ENCODE results near the gene BDKRB2. TPM values are rescaled to one million over a fixed set of nuclear protein-coding genes. Genes with fewer than 3 reads are reported as not detected.

BDKRB2 gene
- total RNA-seq, 1 experiment from 2014 or later, result 0.28 TPM

DNA sequence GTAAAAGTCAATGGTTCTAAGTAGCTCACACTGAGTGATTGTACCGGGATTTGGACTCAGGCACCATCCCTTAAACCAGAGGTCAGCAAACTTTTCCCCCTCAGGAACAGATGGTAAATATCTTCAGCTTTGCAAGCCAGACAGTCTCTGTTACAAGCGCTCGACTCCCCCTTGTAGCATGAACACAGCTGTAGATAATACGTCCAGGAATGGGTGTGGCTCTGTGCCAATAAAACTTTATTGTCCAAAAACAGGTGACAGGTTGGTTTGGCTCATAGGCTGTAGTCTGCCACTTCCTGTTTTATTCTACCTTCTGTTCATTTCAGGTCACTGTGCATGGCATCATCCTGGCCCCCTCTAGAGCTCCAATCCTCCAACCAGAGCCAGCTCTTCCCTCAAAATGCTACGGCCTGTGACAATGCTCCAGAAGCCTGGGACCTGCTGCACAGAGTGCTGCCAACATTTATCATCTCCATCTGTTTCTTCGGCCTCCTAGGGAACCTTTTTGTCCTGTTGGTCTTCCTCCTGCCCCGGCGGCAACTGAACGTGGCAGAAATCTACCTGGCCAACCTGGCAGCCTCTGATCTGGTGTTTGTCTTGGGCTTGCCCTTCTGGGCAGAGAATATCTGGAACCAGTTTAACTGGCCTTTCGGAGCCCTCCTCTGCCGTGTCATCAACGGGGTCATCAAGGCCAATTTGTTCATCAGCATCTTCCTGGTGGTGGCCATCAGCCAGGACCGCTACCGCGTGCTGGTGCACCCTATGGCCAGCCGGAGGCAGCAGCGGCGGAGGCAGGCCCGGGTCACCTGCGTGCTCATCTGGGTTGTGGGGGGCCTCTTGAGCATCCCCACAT, 58.9 kb downstream of the BDKRB2 start:
- Histone ChIP-seq H3K79me2 (ENCODE audit: low read depth) (no peaks in the 10 kb centered on the region), H3K4me2 (peak overlapping the region; percentile 45), H3F3A (ENCODE audit: insufficient read depth, low read depth) (peaks cover 22% of the 10 kb centered on the region; the same call in 1 of the 2 replicates), H3K4me1 (replicated peaks; ENCODE audit: insufficient read depth) (peaks cover 46% of the 10 kb centered on the region), H3K27ac (peak overlapping the region; percentile 70), H4K20me1 (ENCODE audit: insufficient read depth) (no peaks in the 10 kb centered on the region), H2AFZ (no peak overlapping the region), H3K36me3 (ENCODE audit: low read depth) (no peaks in the 10 kb centered on the region), H3K9me3 (ENCODE audit: insufficient read depth, low read depth) (no peaks in the 10 kb centered on the region), H3K9me2 (ENCODE audit: insufficient read depth) (no peaks in the 10 kb centered on the region), H3K27me3 (ENCODE audit: insufficient read depth, low read depth) (no peaks in the 10 kb centered on the region), H3K4me3 (no peak overlapping the region)
- intact Hi-C loops (cut with micrococcal nuclease; ENCODE audit: unreplicated experiment), result no loop called here
- DNase-seq, result peak in 1 of 2 experiments; percentile 88
- no peak for TF ChIP-seq EZH2 (IDR thresholded peaks at IDR 0.05; ENCODE audit: low read depth)
- no peak for TF ChIP-seq CTCF (conservative IDR thresholded peaks at IDR 0.05)
- CTCF ChIA-PET, result no interaction called here
- BruUV-seq (replicated peaks), result no TSS peak
- POLR2A ChIA-PET (ENCODE audit: unreplicated experiment), result no interaction called here

- CTCF ChIA-PET, result no interaction called here
Observed at GRCh38 chr14:96264200-96264553, 59.5 kb downstream of the BDKRB2 start.

DNA sequence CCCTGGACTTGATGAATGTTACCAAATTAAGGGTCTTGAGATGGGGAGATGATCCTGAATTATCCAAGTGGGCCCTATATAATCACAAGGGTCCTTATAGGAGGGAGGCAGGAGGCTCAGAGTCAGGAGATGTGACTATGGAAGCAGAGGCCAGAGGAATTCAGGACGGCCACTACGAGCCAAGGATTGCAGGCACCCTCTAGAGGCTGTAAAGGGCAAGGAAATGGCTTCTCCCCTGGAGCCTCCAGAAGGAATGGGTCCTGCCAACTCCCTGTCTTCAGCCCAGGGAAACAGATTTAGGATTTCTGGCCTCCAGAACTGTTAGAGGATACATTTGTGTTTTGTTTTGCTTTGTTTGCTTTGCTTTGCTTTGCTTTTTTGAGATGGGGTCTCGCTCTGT, 60.2 kb downstream of the BDKRB2 start:
- H2AFZ ChIP-seq, result no peak overlapping the region
- intact Hi-C loops (cut with micrococcal nuclease; ENCODE audit: unreplicated experiment), result loop anchor here (5.0 kb wide), 1 partner anchor 63 kb away; the partner anchor contains the start of gene BDKRB2
- H3K36me3 ChIP-seq (ENCODE audit: low read depth), result no peaks in the 10 kb centered on the region
- no peaks in the 10 kb centered on the region for H4K20me1 ChIP-seq (ENCODE audit: insufficient read depth)
- no peak overlapping the region for H3K4me2 ChIP-seq
- H3K4me3 ChIP-seq, result no peak overlapping the region
- BruUV-seq (replicated peaks), result no TSS peak
- H3K9me2 ChIP-seq (ENCODE audit: insufficient read depth), result no peaks in the 10 kb centered on the region
- peaks cover 31% of the 10 kb centered on the region; the same call in 1 of the 2 replicates for H3F3A ChIP-seq (ENCODE audit: insufficient read depth, low read depth)
- TF ChIP-seq CTCF (conservative IDR thresholded peaks at IDR 0.05) (peak; percentile 36; the same call in 1 of the 2 replicates), EZH2 (IDR thresholded peaks at IDR 0.05; ENCODE audit: low read depth) (no peak)
- DNase-seq, result no peak
- H3K27me3 ChIP-seq (ENCODE audit: insufficient read depth, low read depth), result no peaks in the 10 kb centered on the region
- CTCF ChIA-PET, result no interaction called here
- H3K4me1 ChIP-seq (replicated peaks; ENCODE audit: insufficient read depth), result peaks cover 57% of the 10 kb centered on the region
- H3K79me2 ChIP-seq (ENCODE audit: low read depth), result no peaks in the 10 kb centered on the region
- H3K27ac ChIP-seq, result no peak overlapping the region
- POLR2A ChIA-PET (ENCODE audit: unreplicated experiment), result interaction anchor here (0.6 kb wide), 1 partner anchor 130 kb away, joined by 3 read pairs; no protein-coding TSS in a partner anchor
- H3K9me3 ChIP-seq (ENCODE audit: insufficient read depth, low read depth), result no peaks in the 10 kb centered on the region

More at GRCh38 chr14:96264200-96264553, 59.5 kb downstream of the BDKRB2 start:
- Histone ChIP-seq H3K9me2 (ENCODE audit: insufficient read depth) (no peaks in the 10 kb centered on the region), H2AFZ (no peak overlapping the region), H3K4me2 (no peak overlapping the region), H3K9me3 (ENCODE audit: insufficient read depth, low read depth) (no peaks in the 10 kb centered on the region), H3K36me3 (ENCODE audit: low read depth) (no peaks in the 10 kb centered on the region), H3K79me2 (ENCODE audit: low read depth) (no peaks in the 10 kb centered on the region), H4K20me1 (ENCODE audit: insufficient read depth) (no peaks in the 10 kb centered on the region), H3K27me3 (ENCODE audit: insufficient read depth, low read depth) (no peaks in the 10 kb centered on the region), H3K4me3 (no peak overlapping the region), H3K27ac (no peak overlapping the region), H3K4me1 (replicated peaks; ENCODE audit: insufficient read depth) (peaks cover 51% of the 10 kb centered on the region), H3F3A (ENCODE audit: insufficient read depth, low read depth) (peaks cover 25% of the 10 kb centered on the region; the same call in 1 of the 2 replicates)
- no TSS peak for BruUV-seq (replicated peaks)
- TF ChIP-seq CTCF (conservative IDR thresholded peaks at IDR 0.05), result no peak
- TF ChIP-seq EZH2 (IDR thresholded peaks at IDR 0.05; ENCODE audit: low read depth), result no peak
- DNase-seq, result no peak
- intact Hi-C loops (cut with micrococcal nuclease; ENCODE audit: unreplicated experiment), result no loop called here
- POLR2A ChIA-PET (ENCODE audit: unreplicated experiment), result no interaction called here

Measured in PC-9 (cell line).